CD4-positive, alpha-beta T cell treated with Interleukin-10 for 1 hour (primary cell): ENCODE measurements around the gene TCL1A.
"Not testable (repeated sequence)": the region's sequence is repeated elsewhere in the genome, so short reads cannot be mapped to it uniquely, and the experiment has no call there.

Experiments used
- DNase-seq: peaks from one replicate; pipeline ENCODE4 v3.0.0-alpha.2; 2020

Gene TCL1A

GRCh38 chr14:95713596-95714371, at the start of gene TCL1A:
TCL1A (minus strand) TSS chr14:95714125; CDS start chr14:95714066, 59 bp downstream.
- DNase-seq = no peak

GRCh38 chr14:95763032-95763431, 49.1 kb upstream of the TCL1A start:
- DNase-seq = not testable (repeated sequence)

- no peak for DNase-seq
These were observed 47.5 kb upstream of the TCL1A start for GRCh38 chr14:95761436-95761835.

GRCh38 chr14:95760596-95760995, 46.7 kb upstream of the TCL1A start:
- DNase-seq = no peak

GRCh38 chr14:95759941-95760340, 46.0 kb upstream of the TCL1A start:
- no peak for DNase-seq

- no peak for DNase-seq
These were observed 44.4 kb upstream of the TCL1A start for GRCh38 chr14:95758331-95758730.

GRCh38 chr14:95756751-95757150, 42.8 kb upstream of the TCL1A start:
- DNase-seq = no peak

- DNase-seq = no peak
These were observed 42.2 kb upstream of the TCL1A start for GRCh38 chr14:95756127-95756526.

GRCh38 chr14:95741781-95742180, 27.9 kb upstream of the TCL1A start:
- no peak for DNase-seq

- DNase-seq = no peak
These were observed 27.1 kb upstream of the TCL1A start for GRCh38 chr14:95741038-95741490.

- DNase-seq = no peak
These were observed 25.4 kb upstream of the TCL1A start for GRCh38 chr14:95739356-95739755.

- no peak for DNase-seq
These were observed 19.3 kb upstream of the TCL1A start for GRCh38 chr14:95733212-95733611.

- DNase-seq = no peak
These were observed 16.2 kb upstream of the TCL1A start for GRCh38 chr14:95730126-95730525.

- DNase-seq = not testable (repeated sequence)
These were observed 15.6 kb upstream of the TCL1A start for GRCh38 chr14:95729402-95730028.

- DNase-seq = no peak
These were observed 13.3 kb upstream of the TCL1A start for GRCh38 chr14:95727056-95727700.

GRCh38 chr14:95725685-95726336, 11.9 kb upstream of the TCL1A start:
- DNase-seq = no peak

- no peak for DNase-seq
These were observed 8.7 kb upstream of the TCL1A start for GRCh38 chr14:95722525-95723190.

GRCh38 chr14:95712398-95712797, 1.5 kb downstream of the TCL1A start:
- no peak for DNase-seq

- no peak for DNase-seq
These were observed 2.3 kb downstream of the TCL1A start for GRCh38 chr14:95711476-95712176.

- DNase-seq = no peak
These were observed 3.8 kb downstream of the TCL1A start for GRCh38 chr14:95710106-95710505.

GRCh38 chr14:95707327-95707726, 6.6 kb downstream of the TCL1A start:
- DNase-seq = no peak

- no peak for DNase-seq
These were observed 8.4 kb downstream of the TCL1A start for GRCh38 chr14:95705518-95705917.
